NAMALWA (cell line): ENCODE measurements around the gene RNH1.
A peak's percentile ranks its signal among the peaks of the same experiment; 100 is the strongest.

Source experiments
- DNase-seq: peaks from one replicate; pipeline ENCODE4 v3.0.0-alpha.2; 2015; ENCODE audit warnings: low spot score

Gene RNH1

GRCh38 chr11:506995-507726 is at the start of gene RNH1:
TSS of gene RNH1 (minus strand) at chr11:507242. CDS start at chr11:502162, 5,080 bp downstream.
- DNase-seq: peak; percentile 91

- no peak for DNase-seq
Observed at GRCh38 chr11:555780-556661, 49.0 kb upstream of the RNH1 start.

GRCh38 chr11:555227-555779 is 48.3 kb upstream of the RNH1 start:
- DNase-seq: no peak

- peak; percentile 87 for DNase-seq
Observed at GRCh38 chr11:554428-555226, 47.6 kb upstream of the RNH1 start.

- DNase-seq: peak; percentile 51
Observed at GRCh38 chr11:553988-554340, 46.9 kb upstream of the RNH1 start.

GRCh38 chr11:553083-553987 is 46.3 kb upstream of the RNH1 start:
- DNase-seq: no peak

- DNase-seq: no peak
Observed at GRCh38 chr11:551596-551995, 44.6 kb upstream of the RNH1 start.

GRCh38 chr11:551131-551530 is 44.1 kb upstream of the RNH1 start:
- DNase-seq: no peak

GRCh38 chr11:550746-551085 is 43.7 kb upstream of the RNH1 start:
- DNase-seq: no peak

- DNase-seq: no peak
Observed at GRCh38 chr11:550021-550745, 43.1 kb upstream of the RNH1 start.

- no peak for DNase-seq
Observed at GRCh38 chr11:548700-549603, 41.9 kb upstream of the RNH1 start.

GRCh38 chr11:545171-545570 is 38.1 kb upstream of the RNH1 start:
- no peak for DNase-seq

- no peak for DNase-seq
Observed at GRCh38 chr11:544817-545166, 37.8 kb upstream of the RNH1 start.

GRCh38 chr11:541433-541885 is 34.4 kb upstream of the RNH1 start:
- DNase-seq: no peak

GRCh38 chr11:540583-541432 is 33.8 kb upstream of the RNH1 start:
- DNase-seq: no peak

- no peak for DNase-seq
Observed at GRCh38 chr11:539971-540481, 33.0 kb upstream of the RNH1 start.

- DNase-seq: no peak
Observed at GRCh38 chr11:538431-539051, 31.5 kb upstream of the RNH1 start.
